GM23338 (cell line): ENCODE data around the gene TENT5D. TPM values are rescaled to one million over a fixed set of nuclear protein-coding genes. Genes with fewer than 3 reads are reported as not detected.

Source experiments
- ATAC-seq: fragments of 200-7000 bp; cut with Tn5 transposase; 3 replicates; pipeline ENCODE4 v1.9.1; 2020
- DNase-seq: peaks from one replicate; pipeline ENCODE4 v3.0.0-alpha.2; 2015; ENCODE audit warnings: low spot score
- H2AFZ ChIP-seq: fragments of 200-600 bp; sonication (generic); 2 replicates; pipeline ENCODE4 v1.8.0; 2016; ENCODE audit warnings: antibody characterized with exemption, mild to moderate bottlenecking, moderate library complexity
- H3F3A ChIP-seq: fragments of 200-600 bp; sonication (generic); replicated peaks from 2 replicates; pipeline ENCODE4 v1.8.0; 2017; ENCODE audit warnings: antibody characterized with exemption, mixed run types, low read depth
- H3K27ac ChIP-seq: fragments of 200-600 bp; sonication (generic); 2 replicates; pipeline ENCODE4 v1.6.1; 2016; ENCODE audit warnings: low read depth
- H3K27me3 ChIP-seq: fragments of 200-600 bp; sonication (generic); 2 replicates; pipeline ENCODE4 v1.8.0; 2016; ENCODE audit warnings: mild to moderate bottlenecking, mixed run types, moderate library complexity; ENCODE audit not compliant: insufficient read depth
- H3K36me3 ChIP-seq: fragments of 200-600 bp; sonication (generic); 2 replicates; pipeline ENCODE4 v1.8.0; 2016; ENCODE audit warnings: mild to moderate bottlenecking; ENCODE audit not compliant: insufficient read depth
- H3K4me1 ChIP-seq: fragments of 200-600 bp; sonication (generic); 2 replicates; pipeline ENCODE4 v1.8.0; 2016; ENCODE audit warnings: mild to moderate bottlenecking, moderate library complexity; ENCODE audit not compliant: insufficient read depth
- H3K4me2 ChIP-seq: fragments of 200-600 bp; sonication (generic); 2 replicates; pipeline ENCODE4 v1.7.1; 2017; ENCODE audit warnings: mixed run types
- H3K4me3 ChIP-seq: fragments of 200-600 bp; sonication (generic); 2 replicates; pipeline ENCODE4 v1.6.1; 2016; ENCODE audit warnings: mixed run types
- H3K79me2 ChIP-seq: fragments of 200-600 bp; sonication (generic); replicated peaks from 2 replicates; pipeline ENCODE4 v1.8.0; 2017; ENCODE audit warnings: mild to moderate bottlenecking; ENCODE audit not compliant: insufficient read depth
- H3K9me2 ChIP-seq: fragments of 200-600 bp; sonication (generic); 2 replicates; pipeline ENCODE4 v1.8.0; 2017; ENCODE audit not compliant: insufficient read depth
- H4K20me1 ChIP-seq: fragments of 200-600 bp; sonication (generic); replicated peaks from 2 replicates; pipeline ENCODE4 v1.8.0; 2017; ENCODE audit warnings: mild to moderate bottlenecking; ENCODE audit not compliant: insufficient read depth
- H3K27ac Mint-ChIP-seq: 2 replicates; pipeline ENCODE4 v1.8.0; 2020; ENCODE audit warnings: inconsistent platforms, mild to moderate bottlenecking, moderate library complexity, mixed read lengths
- H3K27me3 Mint-ChIP-seq: 3 replicates; pipeline ENCODE4 v1.8.0; 2022; ENCODE audit warnings: low read depth, mild to moderate bottlenecking, moderate library complexity, mixed read lengths, inconsistent platforms; ENCODE audit not compliant: insufficient read depth, poor library complexity
- H3K36me3 Mint-ChIP-seq: 3 replicates; pipeline ENCODE4 v1.8.0; 2021; ENCODE audit warnings: low read depth, mild to moderate bottlenecking, inconsistent platforms, moderate library complexity, mixed read lengths
- H3K4me1 Mint-ChIP-seq: 3 replicates; pipeline ENCODE4 v1.8.0; 2020; ENCODE audit warnings: mild to moderate bottlenecking, inconsistent platforms, mixed read lengths
- H3K4me3 Mint-ChIP-seq: 3 replicates; pipeline ENCODE4 v1.8.0; 2021; ENCODE audit warnings: moderate library complexity, mild to moderate bottlenecking, inconsistent platforms, mixed read lengths
- H3K9me3 Mint-ChIP-seq: 3 replicates; pipeline ENCODE4 v1.8.0; 2020; ENCODE audit warnings: moderate library complexity, mild to moderate bottlenecking, inconsistent platforms, mixed read lengths
- CREB1 ChIP-seq: fragments of 250-450 bp; sonication (Bioruptor Pico); IDR thresholded peaks from 2 replicates; pipeline ENCODE4 v1.5.0; 2020; ENCODE audit warnings: low read depth, mild to moderate bottlenecking, moderate library complexity
- CTCF ChIP-seq, 2 experiments: fragments of 200-600 bp in 1 of 2; sonication (generic) in 1 of 2; conservative IDR thresholded peaks; 2 replicates each; pipeline versions ENCODE4 v1.5.1 to v1.6.1; 2016 to 2017; ENCODE audit warnings: antibody characterized with exemption in 2 of 2, low read depth in 2 of 2, mild to moderate bottlenecking in 2 of 2, moderate library complexity in 1 of 2
- ETS1 ChIP-seq: IDR thresholded peaks from 2 replicates; pipeline ENCODE4 v1.6.1; 2016; ENCODE audit warnings: antibody characterized with exemption
- EZH2 ChIP-seq: fragments of 200-600 bp; sonication (generic); IDR thresholded peaks from one replicate; pipeline ENCODE4 v1.8.0; 2017; ENCODE audit warnings: antibody characterized with exemption, mild to moderate bottlenecking, low read depth; ENCODE audit not compliant: unreplicated experiment
- JUNB ChIP-seq: IDR thresholded peaks from one replicate; pipeline ENCODE4 v1.6.1; 2016; ENCODE audit warnings: antibody characterized with exemption; ENCODE audit not compliant: unreplicated experiment
- NANOG ChIP-seq: IDR thresholded peaks from 2 replicates; pipeline ENCODE4 v1.6.1; 2016; ENCODE audit warnings: antibody characterized with exemption, borderline replicate concordance
- POLR2AphosphoS5 ChIP-seq: IDR thresholded peaks from 2 replicates; pipeline ENCODE4 v1.6.1; 2016; ENCODE audit warnings: antibody characterized with exemption, low read depth
- STAT1 ChIP-seq: IDR thresholded peaks from one replicate; pipeline ENCODE4 v1.6.1; 2016; ENCODE audit warnings: antibody characterized with exemption; ENCODE audit not compliant: unreplicated experiment
- ZNF114 ChIP-seq: fragments of 250-450 bp; sonication (Bioruptor Pico); IDR thresholded peaks from 2 replicates; pipeline ENCODE4 v1.5.0; 2020; ENCODE audit warnings: mild to moderate bottlenecking, moderate library complexity
- ZNF462 ChIP-seq: fragments of 250-450 bp; sonication (Bioruptor Pico); IDR thresholded peaks from 2 replicates; pipeline ENCODE4 v1.5.0; 2020; ENCODE audit warnings: mild to moderate bottlenecking, moderate library complexity
- polyA plus RNA-seq: library from polyadenylated mRNA; unstranded; fragments of >200 nt; fragmentation: Nextera tagmentation; extraction: Ambion mirVana; gene quantifications from 2 replicates; pipeline ENCODE4 v1.2.1, GENCODE V29; 2016
- total RNA-seq: library from RNA; depleted of rRNA; stranded (reverse); fragments of >200 nt; shearing (Covaris generic); gene quantifications from 2 replicates; pipeline ENCODE4 v1.2.3, GENCODE V29; 2014

TENT5D gene
- total and polyA plus RNA-seq, 2 experiments from 2014 or later: 0.10 TPM; not detected in 1

- Histone ChIP-seq H3K27me3 (no peaks in the 10 kb centered on the region), H3K79me2 (no peaks in the 10 kb centered on the region), H3F3A (no peaks in the 10 kb centered on the region), H2AFZ (no peak overlapping the region), H3K27ac (no peak overlapping the region), H4K20me1 (no peaks in the 10 kb centered on the region), H3K4me1 (no peaks in the 10 kb centered on the region), H3K4me2 (no peak overlapping the region), H3K9me2 (no peaks in the 10 kb centered on the region), H3K36me3 (no peaks in the 10 kb centered on the region), H3K4me3 (no peak overlapping the region)
- Mint-ChIP-seq H3K27me3 (no peaks in the 10 kb centered on the region), H3K9me3 (peaks cover 27% of the 10 kb centered on the region), H3K27ac (no peak overlapping the region), H3K4me3 (no peak overlapping the region), H3K36me3 (peaks cover 14% of the 10 kb centered on the region), H3K4me1 (no peaks in the 10 kb centered on the region)
- TF ChIP-seq ZNF462 (no peak), JUNB (no peak), CREB1 (no peak), EZH2 (no peak), ZNF114 (CRISPR knock-in tag) (no peak), POLR2AphosphoS5 (no peak), NANOG (no peak), CTCF (conservative IDR thresholded peaks at IDR 0.05; ENCODE audit: low read depth in 2 of 2) (no peak), STAT1 (no peak), ETS1 (no peak)
- ATAC-seq (no peak), DNase-seq (no peak)
Observed at GRCh38 chrX:80432441-80432840, 12.2 kb downstream of the TENT5D start.
